Mucosa of stomach (tissue), 1 donor: ENCODE data around the gene RRBP1.

Experiments
- H3K27me3 ChIP-seq: one replicate; pipeline ENCODE4 v1.7.0; 2013; ENCODE audit warnings: mild to moderate bottlenecking, low read length; ENCODE audit not compliant: control insufficient read depth, insufficient read depth
- H3K36me3 ChIP-seq: one replicate; pipeline ENCODE4 v1.7.0; 2013; ENCODE audit warnings: low read length; ENCODE audit not compliant: control insufficient read depth, insufficient read depth
- H3K4me1 ChIP-seq: one replicate; pipeline ENCODE4 v1.7.0; 2013; ENCODE audit warnings: mild to moderate bottlenecking, low read length; ENCODE audit not compliant: control insufficient read depth, insufficient read depth
- H3K4me3 ChIP-seq: one replicate; pipeline ENCODE4 v1.7.0; 2013; ENCODE audit warnings: low read length
- H3K9ac ChIP-seq: one replicate; pipeline ENCODE4 v1.7.0; 2013; ENCODE audit warnings: mild to moderate bottlenecking, low read length, moderate library complexity
- H3K9me3 ChIP-seq: one replicate; pipeline ENCODE4 v1.7.0; 2013; ENCODE audit warnings: mild to moderate bottlenecking, low read length, moderate library complexity; ENCODE audit not compliant: control insufficient read depth
- donor health status: Pancreatic carcinoma.

Gene RRBP1

GRCh38 chr20:17676942-17677341 is 5.1 kb downstream of the RRBP1 start:
- peaks cover 3% of the 10 kb centered on the region for H3K36me3 ChIP-seq

GRCh38 chr20:17676378-17676759 is 5.7 kb downstream of the RRBP1 start:
- Histone ChIP-seq H3K9ac (no peak overlapping the region), H3K9me3 (no peaks in the 10 kb centered on the region), H3K36me3 (peaks cover 3% of the 10 kb centered on the region), H3K4me3 (no peak overlapping the region), H3K27me3 (no peaks in the 10 kb centered on the region), H3K4me1 (peaks cover 50% of the 10 kb centered on the region)

More at GRCh38 chr20:17676942-17677341, 5.1 kb downstream of the RRBP1 start:
- Histone ChIP-seq H3K4me1 (peaks cover 45% of the 10 kb centered on the region), H3K9ac (no peak overlapping the region), H3K9me3 (no peaks in the 10 kb centered on the region), H3K27me3 (no peaks in the 10 kb centered on the region), H3K4me3 (no peak overlapping the region)

- Histone ChIP-seq H3K9me3 (no peaks in the 10 kb centered on the region), H3K4me1 (peaks cover 57% of the 10 kb centered on the region), H3K36me3 (peaks cover 3% of the 10 kb centered on the region), H3K27me3 (no peaks in the 10 kb centered on the region), H3K9ac (no peak overlapping the region), H3K4me3 (no peak overlapping the region)
Measured at GRCh38 chr20:17675519-17676377, 6.3 kb downstream of the RRBP1 start.

GRCh38 chr20:17674722-17675518 is 7.1 kb downstream of the RRBP1 start:
- no peaks in the 10 kb centered on the region for H3K9me3 ChIP-seq
- H3K4me1 ChIP-seq, result peaks cover 57% of the 10 kb centered on the region
- no peak overlapping the region for H3K4me3 ChIP-seq
- no peaks in the 10 kb centered on the region for H3K27me3 ChIP-seq
- H3K9ac ChIP-seq, result no peak overlapping the region
- H3K36me3 ChIP-seq, result peaks cover 3% of the 10 kb centered on the region

GRCh38 chr20:17673084-17673483 is 9.0 kb downstream of the RRBP1 start:
- Histone ChIP-seq H3K9ac (no peak overlapping the region), H3K27me3 (no peaks in the 10 kb centered on the region), H3K9me3 (no peaks in the 10 kb centered on the region), H3K4me3 (no peak overlapping the region), H3K36me3 (peaks cover 1% of the 10 kb centered on the region), H3K4me1 (peaks cover 44% of the 10 kb centered on the region)

GRCh38 chr20:17671565-17671964 is 10.5 kb downstream of the RRBP1 start:
- Histone ChIP-seq H3K4me3 (no peak overlapping the region), H3K4me1 (peaks cover 43% of the 10 kb centered on the region), H3K9me3 (no peaks in the 10 kb centered on the region), H3K9ac (no peak overlapping the region), H3K27me3 (no peaks in the 10 kb centered on the region), H3K36me3 (no peaks in the 10 kb centered on the region)

GRCh38 chr20:17671011-17671410 is 11.0 kb downstream of the RRBP1 start:
- no peaks in the 10 kb centered on the region for H3K27me3 ChIP-seq
- H3K4me1 ChIP-seq, result peaks cover 37% of the 10 kb centered on the region
- H3K9ac ChIP-seq, result no peak overlapping the region
- no peak overlapping the region for H3K4me3 ChIP-seq
- H3K36me3 ChIP-seq, result no peaks in the 10 kb centered on the region
- no peaks in the 10 kb centered on the region for H3K9me3 ChIP-seq

GRCh38 chr20:17669306-17669931 is 12.6 kb downstream of the RRBP1 start:
- Histone ChIP-seq H3K4me1 (peaks cover 27% of the 10 kb centered on the region), H3K36me3 (no peaks in the 10 kb centered on the region), H3K9ac (no peak overlapping the region), H3K4me3 (no peak overlapping the region), H3K27me3 (no peaks in the 10 kb centered on the region), H3K9me3 (no peaks in the 10 kb centered on the region)

- H3K36me3 ChIP-seq, result no peaks in the 10 kb centered on the region
- no peaks in the 10 kb centered on the region for H3K9me3 ChIP-seq
- H3K4me3 ChIP-seq, result no peak overlapping the region
- H3K4me1 ChIP-seq, result peaks cover 28% of the 10 kb centered on the region
- no peaks in the 10 kb centered on the region for H3K27me3 ChIP-seq
- no peak overlapping the region for H3K9ac ChIP-seq
Measured at GRCh38 chr20:17668432-17668831, 13.6 kb downstream of the RRBP1 start.

- Histone ChIP-seq H3K27me3 (no peaks in the 10 kb centered on the region), H3K9me3 (no peaks in the 10 kb centered on the region), H3K4me1 (peaks cover 34% of the 10 kb centered on the region), H3K4me3 (no peak overlapping the region), H3K36me3 (no peaks in the 10 kb centered on the region), H3K9ac (no peak overlapping the region)
Measured at GRCh38 chr20:17667445-17667844, 14.6 kb downstream of the RRBP1 start.

- H3K27me3 ChIP-seq, result no peaks in the 10 kb centered on the region
- H3K4me3 ChIP-seq, result no peak overlapping the region
- no peaks in the 10 kb centered on the region for H3K36me3 ChIP-seq
- H3K4me1 ChIP-seq, result peaks cover 34% of the 10 kb centered on the region
- no peaks in the 10 kb centered on the region for H3K9me3 ChIP-seq
- H3K9ac ChIP-seq, result no peak overlapping the region
Measured at GRCh38 chr20:17666481-17666880, 15.6 kb downstream of the RRBP1 start.

GRCh38 chr20:17665756-17666155 is 16.3 kb downstream of the RRBP1 start:
- H3K9me3 ChIP-seq, result no peaks in the 10 kb centered on the region
- no peak overlapping the region for H3K9ac ChIP-seq
- no peaks in the 10 kb centered on the region for H3K36me3 ChIP-seq
- no peaks in the 10 kb centered on the region for H3K27me3 ChIP-seq
- H3K4me1 ChIP-seq, result peaks cover 34% of the 10 kb centered on the region
- no peak overlapping the region for H3K4me3 ChIP-seq
